ENCODE results near the gene OR5M11. TPM values are rescaled to one million over a fixed set of nuclear protein-coding genes. Genes with fewer than 3 reads are reported as not detected.

The OR5M11 gene
- total RNA-seq (2021; ENCODE audit: unreplicated experiment) (not detected), Bru-seq, nascent RNA (not detected), BruChase-seq, experiment 1, labeled RNA remaining after a 6-hour chase (not detected), BruChase-seq, experiment 2, labeled RNA remaining after a 2-hour chase (not detected)
- polyA plus RNA-seq (2012) = not detected in 2 replicates
- long read RNA-seq = 0 reads

GRCh38 chr11:56543157-56543556 lies at the start of gene OR5M11:
OR5M11 (minus strand) TSS chr11:56543257; CDS start chr11:56543257, 0 bp downstream.
- ChIA-PET POLR2A (no interaction called here), CTCF (no interaction called here), RAD21 (ENCODE audit: low non-redundant PET in 1 of 2, low total read pairs in 2 of 2, uncharacterized antibody in 2 of 2, unreplicated experiment in 2 of 2) (no interaction called here)
- ATAC-seq = no peak
- TF ChIP-seq RAD21 (IDR thresholded peaks at IDR 0.05; ENCODE audit: low read depth) (no peak), SP1 (IDR thresholded peaks at IDR 0.05; ENCODE audit: low read depth) (no peak), POLR2AphosphoS5 (IDR thresholded peaks at IDR 0.05; ENCODE audit: low read depth, low read length) (no peak), ELF1 (IDR thresholded peaks at IDR 0.05; ENCODE audit: borderline replicate concordance, low read depth) (no peak), CTCF (IDR thresholded peaks at IDR 0.05 in 2 of 3, conservative IDR thresholded peaks at IDR 0.05 in 1 of 3; ENCODE audit: borderline replicate concordance in 1 of 3, insufficient read depth in 1 of 3, low read depth in 2 of 3, low read length in 2 of 3) (no peak), SRF (IDR thresholded peaks at IDR 0.05; ENCODE audit: low read depth) (no peak), CBX3 (IDR thresholded peaks at IDR 0.05; ENCODE audit: low read depth) (no peak), YY1 (IDR thresholded peaks at IDR 0.05; ENCODE audit: extremely low read depth, insufficient replicate concordance, low read depth, low read length) (no peak), REST (IDR thresholded peaks at IDR 0.05; ENCODE audit: low read depth) (no peak), ZNF274 (IDR thresholded peaks at IDR 0.05; ENCODE audit: low read depth, low read length) (no peak), ZBTB33 (IDR thresholded peaks at IDR 0.05; ENCODE audit: extremely low read depth, insufficient replicate concordance, low read length) (no peak), POLR2A (IDR thresholded peaks at IDR 0.05; ENCODE audit: borderline replicate concordance, extremely low read depth, insufficient read depth, insufficient read length) (no peak), EZH2phosphoT487 (IDR thresholded peaks at IDR 0.05; ENCODE audit: borderline replicate concordance) (no peak), ATF3 (IDR thresholded peaks at IDR 0.05) (no peak), ZFX (IDR thresholded peaks at IDR 0.05) (no peak), EGR1 (IDR thresholded peaks at IDR 0.05; ENCODE audit: low read depth) (no peak), EZH2 (IDR thresholded peaks at IDR 0.05) (no peak), SIN3A (IDR thresholded peaks at IDR 0.05; ENCODE audit: low read depth) (no peak), FOSL1 (IDR thresholded peaks at IDR 0.05; ENCODE audit: low read depth) (no peak)
- H3K27me3 ChIP-seq (ENCODE audit: insufficient read depth, low read length) = no peaks in the 10 kb centered on the region
- no peaks in the 10 kb centered on the region for H3K9me2 ChIP-seq (ENCODE audit: insufficient read depth)
- H3K9ac ChIP-seq (ENCODE audit: low read length) = no peak within 1 kb of the TSS
- intact Hi-C loops (cut with micrococcal nuclease) = no loop called here
- no TSS peak for BruUV-seq (replicated peaks)
- H3K4me2 ChIP-seq (ENCODE audit: low read length) = no peak within 1 kb of the TSS
- no peak for DNase-seq (ENCODE audit: low read depth, low spot score)
- peaks cover 0 to 29% of the 10 kb centered on the region in 2 experiments; a peak in 2 of 4 replicates for H3K9me3 ChIP-seq (ENCODE audit: control insufficient read depth in 1 of 2, insufficient read depth in 1 of 2, low read depth in 1 of 2, low read length in 2 of 2)
- H3K4me1 ChIP-seq (ENCODE audit: control insufficient read depth in 1 of 2, insufficient read depth in 2 of 2, low read length in 2 of 2) = no peaks in the 10 kb centered on the region
- H4K20me1 ChIP-seq (ENCODE audit: insufficient read depth) = no peaks in the 10 kb centered on the region
- no peak within 1 kb of the TSS for H3K4me3 ChIP-seq (replicated peaks in 1 of 2; ENCODE audit: low read depth in 1 of 2, low read length in 2 of 2)
- H2AFZ ChIP-seq (ENCODE audit: low read depth, low read length, poor library complexity, severe bottlenecking) = no peak within 1 kb of the TSS
- no peaks in the 10 kb centered on the region for H3K36me3 ChIP-seq (ENCODE audit: control insufficient read depth in 1 of 2, insufficient read depth in 2 of 2, low read length in 2 of 2)
- no peak within 1 kb of the TSS for H3K27ac ChIP-seq (ENCODE audit: low read depth, low read length)
- no peaks in the 10 kb centered on the region for H3K79me2 ChIP-seq (ENCODE audit: insufficient read depth, low read length)

Data from HCT116 (cell line).